ENCODE measurements around the gene HEATR5B. TPM values are rescaled to one million over a fixed set of nuclear protein-coding genes. Genes with fewer than 3 reads are reported as not detected.

HEATR5B gene
- polyA plus RNA-seq, 1 donor (not counting 4 experiments of a cell fraction or from before 2014, with no cell fraction given), result 21.1 TPM

- TF ChIP-seq EZH2 (IDR thresholded peaks at IDR 0.05; ENCODE audit: low read length) (no peak), CTCF (optimal IDR thresholded peaks at IDR 0.05 in 1 of 3, IDR thresholded peaks at IDR 0.05 in 1 of 3, conservative IDR thresholded peaks at IDR 0.05 in 1 of 3; ENCODE audit: extremely low read depth in 1 of 3, insufficient read depth in 2 of 3, low read length in 3 of 3) (no peak)
- Histone ChIP-seq H2AFZ (ENCODE audit: control insufficient read depth, low read length) (no peak overlapping the region), H3K27me3 (ENCODE audit: control insufficient read depth, extremely low read depth, insufficient read depth, low read length) (no peaks in the 10 kb centered on the region), H3K9me1 (ENCODE audit: control insufficient read depth, extremely low read depth, insufficient read depth, low read length) (no peaks in the 10 kb centered on the region), H3K4me3 (ENCODE audit: control insufficient read depth in 2 of 3, extremely low read depth in 1 of 3, insufficient read depth in 2 of 3, low read depth in 1 of 3, low read length in 3 of 3) (no peak overlapping the region), H3K27ac (ENCODE audit: control insufficient read depth, insufficient read depth, low read length) (no peak overlapping the region), H3K4me1 (ENCODE audit: control insufficient read depth, extremely low read depth, insufficient read depth, low read length) (peaks cover 23% of the 10 kb centered on the region), H3K36me3 (ENCODE audit: control insufficient read depth in 2 of 2, extremely low read depth in 1 of 2, insufficient read depth in 2 of 2, low read length in 2 of 2) (peaks cover 12 to 21% of the 10 kb centered on the region in 2 experiments), H3K4me2 (ENCODE audit: control insufficient read depth, extremely low read depth, insufficient read depth, low read depth, low read length) (peak overlapping the region; percentile 42), H3K9ac (ENCODE audit: control insufficient read depth, extremely low read depth, insufficient read depth, low read length) (no peak overlapping the region), H3K79me2 (ENCODE audit: control insufficient read depth, insufficient read depth, low read length) (no peaks in the 10 kb centered on the region), H3K9me3 (ENCODE audit: control insufficient read depth, low read depth, low read length) (no peaks in the 10 kb centered on the region), H4K20me1 (ENCODE audit: control insufficient read depth, extremely low read depth, insufficient read depth, low read length) (no peaks in the 10 kb centered on the region)
- dilution Hi-C loops (cut with MboI; ENCODE audit: extremely low pct_ligation_motif_present, low sequenced_read_pairs), result no loop called here
- DNase-seq (ENCODE audit: low read depth, low spot score), result peak; percentile 63
- FAIRE-seq, result peak; percentile 57
Measured at GRCh38 chr2:37110306-37111212, 26.4 kb upstream of the HEATR5B start.

- Histone ChIP-seq H3K9me1 (ENCODE audit: control insufficient read depth, extremely low read depth, insufficient read depth, low read length) (no peaks in the 10 kb centered on the region), H3K36me3 (ENCODE audit: control insufficient read depth in 2 of 2, extremely low read depth in 1 of 2, insufficient read depth in 2 of 2, low read length in 2 of 2) (peaks cover 12 to 21% of the 10 kb centered on the region in 2 experiments), H3K9me3 (ENCODE audit: control insufficient read depth, low read depth, low read length) (no peaks in the 10 kb centered on the region), H3K27ac (ENCODE audit: control insufficient read depth, insufficient read depth, low read length) (no peak overlapping the region), H3K79me2 (ENCODE audit: control insufficient read depth, insufficient read depth, low read length) (no peaks in the 10 kb centered on the region), H3K27me3 (ENCODE audit: control insufficient read depth, extremely low read depth, insufficient read depth, low read length) (no peaks in the 10 kb centered on the region), H2AFZ (ENCODE audit: control insufficient read depth, low read length) (no peak overlapping the region), H3K4me2 (ENCODE audit: control insufficient read depth, extremely low read depth, insufficient read depth, low read depth, low read length) (no peak overlapping the region), H4K20me1 (ENCODE audit: control insufficient read depth, extremely low read depth, insufficient read depth, low read length) (no peaks in the 10 kb centered on the region), H3K4me1 (ENCODE audit: control insufficient read depth, extremely low read depth, insufficient read depth, low read length) (peaks cover 23% of the 10 kb centered on the region), H3K9ac (ENCODE audit: control insufficient read depth, extremely low read depth, insufficient read depth, low read length) (no peak overlapping the region), H3K4me3 (ENCODE audit: control insufficient read depth in 2 of 3, extremely low read depth in 1 of 3, insufficient read depth in 2 of 3, low read depth in 1 of 3, low read length in 3 of 3) (no peak overlapping the region)
- DNase-seq (ENCODE audit: low read depth, low spot score), result no peak
- dilution Hi-C loops (cut with MboI; ENCODE audit: extremely low pct_ligation_motif_present, low sequenced_read_pairs), result no loop called here
- FAIRE-seq, result peak; percentile 20
- no peak for TF ChIP-seq EZH2 (IDR thresholded peaks at IDR 0.05; ENCODE audit: low read length)
Measured at GRCh38 chr2:37109523-37109922, 25.4 kb upstream of the HEATR5B start.
